ENCODE results near the gene STK35. TPM values are rescaled to one million over a fixed set of nuclear protein-coding genes. Genes with fewer than 3 reads are reported as not detected.

Gene STK35
- polyA plus RNA-seq, 3 donors: 1.2 to 9.3 (median 2.0) TPM

DNA sequence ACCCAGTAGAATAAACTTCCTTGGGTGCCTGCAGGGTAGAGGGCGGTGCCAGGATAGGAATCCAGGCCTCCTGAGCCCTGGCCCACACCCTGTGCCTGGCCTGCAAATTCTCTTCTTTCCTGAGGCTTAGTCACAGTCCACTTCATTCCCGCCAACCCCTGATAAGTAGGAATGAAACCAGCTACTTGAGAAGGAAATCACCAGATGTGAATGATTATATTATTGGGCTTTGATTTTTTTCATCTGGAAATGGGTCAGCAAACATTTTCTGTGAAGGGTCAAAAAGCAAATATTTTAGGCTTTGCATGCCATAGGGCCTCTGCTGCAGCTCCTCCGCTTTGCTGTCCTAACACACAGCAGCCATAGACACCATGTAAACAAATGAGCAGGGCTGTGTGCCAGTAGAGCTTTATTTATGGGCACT is 50.2 kb downstream of the STK35 start:
- Mint-ChIP-seq H3K9me3 (no peaks in the 10 kb centered on the region), H3K36me3 (peaks cover 10 to 17% of the 10 kb centered on the region in 2 donors), H3K27me3 (ENCODE audit: low read depth in 3 of 3) (no peaks in the 10 kb centered on the region), H3K4me1 (no peaks in the 10 kb centered on the region), H3K4me3 (no peak overlapping the region), H3K27ac (no peak overlapping the region)
- no peaks in the 10 kb centered on the region for H3K79me2 ChIP-seq (ENCODE audit: insufficient read depth, low read length)
- intact Hi-C loops (cut with micrococcal nuclease): no loop called here
- H3K4me3 ChIP-seq (replicated peaks in 1 of 3; ENCODE audit: low read depth in 2 of 3, low read length in 3 of 3): no peak overlapping the region
- H2AFZ ChIP-seq (ENCODE audit: insufficient read depth, low read depth, low read length, poor library complexity, severe bottlenecking): no peak overlapping the region
- 100% methylated on average over 2 of the region's 3 CpGs for WGBS (ENCODE audit: insufficient coverage)
- H3K4me2 ChIP-seq (replicated peaks; ENCODE audit: extremely low read depth, low read length, poor library complexity, severe bottlenecking): no peak overlapping the region
- no peak overlapping the region for H3K9ac ChIP-seq (ENCODE audit: insufficient read depth, low read length, poor library complexity, severe bottlenecking)
- no peak for TF ChIP-seq CTCF (IDR thresholded peaks at IDR 0.05)
- no peaks in the 10 kb centered on the region for H3K27me3 ChIP-seq (ENCODE audit: control insufficient read depth in 2 of 2, insufficient read depth in 2 of 2, low read length in 2 of 2)
- H4K20me1 ChIP-seq (ENCODE audit: insufficient read depth, low read length): no peaks in the 10 kb centered on the region
- H3K36me3 ChIP-seq (replicated peaks in 1 of 2; ENCODE audit: control insufficient read depth in 1 of 2, insufficient read depth in 2 of 2, low read length in 2 of 2): peaks cover 8 to 27% of the 10 kb centered on the region in 2 donors
- no peak overlapping the region for H3K27ac ChIP-seq (ENCODE audit: low read depth in 1 of 2, low read length in 2 of 2)
- no peaks in the 10 kb centered on the region for H3K9me3 ChIP-seq (replicated peaks in 1 of 2; ENCODE audit: control insufficient read depth in 1 of 2, insufficient read depth in 1 of 2, low read length in 2 of 2)
- H3K4me1 ChIP-seq (ENCODE audit: control insufficient read depth in 1 of 2, insufficient read depth in 2 of 2, low read length in 2 of 2): no peaks in the 10 kb centered on the region
- no peak for DNase-seq

GRCh38 chr20:2152317-2152716 is 50.7 kb downstream of the STK35 start:
- H3K79me2 ChIP-seq (ENCODE audit: insufficient read depth, low read length): no peaks in the 10 kb centered on the region
- H4K20me1 ChIP-seq (ENCODE audit: insufficient read depth, low read length): no peaks in the 10 kb centered on the region
- H3K27ac Mint-ChIP-seq: no peak overlapping the region
- H3K27ac ChIP-seq (ENCODE audit: low read depth in 1 of 2, low read length in 2 of 2): no peak overlapping the region
- intact Hi-C loops (cut with micrococcal nuclease): no loop called here
- H3K4me3 Mint-ChIP-seq: no peak overlapping the region
- no peaks in the 10 kb centered on the region for H3K9me3 Mint-ChIP-seq
- no peaks in the 10 kb centered on the region for H3K27me3 ChIP-seq (ENCODE audit: control insufficient read depth in 2 of 2, insufficient read depth in 2 of 2, low read length in 2 of 2)
- no peaks in the 10 kb centered on the region for H3K27me3 Mint-ChIP-seq (ENCODE audit: low read depth in 3 of 3)
- H3K9ac ChIP-seq (ENCODE audit: insufficient read depth, low read length, poor library complexity, severe bottlenecking): no peak overlapping the region
- no peaks in the 10 kb centered on the region for H3K4me1 ChIP-seq (ENCODE audit: control insufficient read depth in 1 of 2, insufficient read depth in 2 of 2, low read length in 2 of 2)
- no peak for DNase-seq
- peaks cover 10 to 17% of the 10 kb centered on the region in 2 donors for H3K36me3 Mint-ChIP-seq
- H3K36me3 ChIP-seq (replicated peaks in 1 of 2; ENCODE audit: control insufficient read depth in 1 of 2, insufficient read depth in 2 of 2, low read length in 2 of 2): peaks cover 7 to 22% of the 10 kb centered on the region in 2 donors
- H3K9me3 ChIP-seq (replicated peaks in 1 of 2; ENCODE audit: control insufficient read depth in 1 of 2, insufficient read depth in 1 of 2, low read length in 2 of 2): no peaks in the 10 kb centered on the region
- no peak overlapping the region for H2AFZ ChIP-seq (ENCODE audit: insufficient read depth, low read depth, low read length, poor library complexity, severe bottlenecking)
- H3K4me2 ChIP-seq (replicated peaks; ENCODE audit: extremely low read depth, low read length, poor library complexity, severe bottlenecking): no peak overlapping the region
- 100% methylated on average over 3 of the region's 3 CpGs for WGBS (ENCODE audit: insufficient coverage)
- H3K4me3 ChIP-seq (replicated peaks in 1 of 3; ENCODE audit: low read depth in 2 of 3, low read length in 3 of 3): no peak overlapping the region
- TF ChIP-seq CTCF (IDR thresholded peaks at IDR 0.05): no peak
- no peaks in the 10 kb centered on the region for H3K4me1 Mint-ChIP-seq
